Neuronal stem cell (in vitro differentiated cells): ENCODE data around the gene DEAF1.

Source experiments
- DNase-seq: peaks from one replicate; pipeline ENCODE4 v3.0.0-alpha.2; 2013; ENCODE audit warnings: low spot score
- H2AFZ ChIP-seq: one replicate; pipeline ENCODE4 v1.6.1; 2013; ENCODE audit warnings: mild to moderate bottlenecking, low read length, inconsistent platforms
- H2AK5ac ChIP-seq: 2 replicates; pipeline ENCODE4 v1.6.1; 2013; ENCODE audit warnings: low read depth, mild to moderate bottlenecking, inconsistent platforms, low read length, moderate library complexity, mixed read lengths
- H2BK120ac ChIP-seq: 2 replicates; pipeline ENCODE4 v1.6.1; 2013; ENCODE audit warnings: low read depth, mild to moderate bottlenecking, inconsistent platforms, low read length, moderate library complexity, mixed read lengths
- H2BK12ac ChIP-seq: one replicate; pipeline ENCODE4 v1.6.1; 2013; ENCODE audit warnings: low read length, inconsistent platforms
- H2BK15ac ChIP-seq: 2 replicates; pipeline ENCODE4 v1.6.1; 2013; ENCODE audit warnings: mild to moderate bottlenecking, low read length, inconsistent platforms, mixed read lengths
- H2BK5ac ChIP-seq: one replicate; pipeline ENCODE4 v1.6.1; 2013; ENCODE audit warnings: inconsistent platforms, mild to moderate bottlenecking, low read length, moderate library complexity
- H3K14ac ChIP-seq: one replicate; pipeline ENCODE4 v1.6.1; 2013; ENCODE audit warnings: low read length, inconsistent platforms
- H3K18ac ChIP-seq: 2 replicates; pipeline ENCODE4 v1.6.1; 2013; ENCODE audit warnings: low read length, inconsistent platforms
- H3K23ac ChIP-seq: 2 replicates; pipeline ENCODE4 v1.6.1; 2013; ENCODE audit warnings: low read depth, mild to moderate bottlenecking, mixed read lengths, low read length, inconsistent platforms; ENCODE audit not compliant: poor library complexity
- H3K27ac ChIP-seq: replicated peaks from 3 replicates; pipeline ENCODE4 v1.5.1; 2013; ENCODE audit warnings: low read length, inconsistent platforms
- H3K27me3 ChIP-seq, 3 experiments: 2 replicates each; pipeline ENCODE4 v1.6.1; 2013; ENCODE audit warnings: low read length in 3 of 3, mild to moderate bottlenecking in 2 of 3, inconsistent platforms in 1 of 3, low read depth in 1 of 3, mixed read lengths in 1 of 3, moderate library complexity in 1 of 3; ENCODE audit not compliant: control insufficient read depth in 3 of 3, insufficient read depth in 3 of 3
- H3K36me3 ChIP-seq, 2 donors: replicated peaks in 1 of 2; 2 replicates each; pipeline ENCODE4 v1.6.1; 2013; ENCODE audit warnings: low read length in 2 of 2; ENCODE audit not compliant: control insufficient read depth in 2 of 2, insufficient read depth in 2 of 2
- H3K4ac ChIP-seq: 2 replicates; pipeline ENCODE4 v1.6.1; 2013; ENCODE audit warnings: inconsistent platforms, mild to moderate bottlenecking, low read length, moderate library complexity
- H3K4me1 ChIP-seq, 2 donors: 1 replicate in 1 of 2; 2 replicates in 1 of 2; pipeline ENCODE4 v1.6.1; 2013; ENCODE audit warnings: low read length in 2 of 2, low read depth in 1 of 2; ENCODE audit not compliant: control insufficient read depth in 2 of 2, insufficient read depth in 1 of 2
- H3K4me2 ChIP-seq: one replicate; pipeline ENCODE4 v1.6.1; 2013; ENCODE audit warnings: mild to moderate bottlenecking, low read length, inconsistent platforms; ENCODE audit not compliant: insufficient read depth, poor library complexity, severe bottlenecking
- H3K4me3 ChIP-seq, 2 donors: 2 replicates each; pipeline ENCODE4 v1.5.1; 2013; ENCODE audit warnings: low read length in 2 of 2, mild to moderate bottlenecking in 2 of 2, inconsistent platforms in 1 of 2, moderate library complexity in 1 of 2
- H3K79me1 ChIP-seq: one replicate; pipeline ENCODE4 v1.6.1; 2013; ENCODE audit warnings: low read depth, mild to moderate bottlenecking, inconsistent platforms, low read length, moderate library complexity
- H3K9ac ChIP-seq: one replicate; pipeline ENCODE4 v1.6.1; 2013; ENCODE audit warnings: mild to moderate bottlenecking, low read depth, low read length, inconsistent platforms; ENCODE audit not compliant: poor library complexity
- H3K9me3 ChIP-seq, 2 donors: replicated peaks in 1 of 2; 2 replicates each; pipeline versions ENCODE3 to v1.6.1; 2013; ENCODE audit warnings: low read length in 2 of 2, mild to moderate bottlenecking in 2 of 2, inconsistent platforms in 1 of 2, low read depth in 1 of 2, mixed read lengths in 1 of 2, moderate library complexity in 1 of 2; ENCODE audit not compliant: control insufficient read depth in 2 of 2, insufficient read depth in 1 of 2
- H4K8ac ChIP-seq: one replicate; pipeline ENCODE4 v1.6.1; 2013; ENCODE audit warnings: low read depth, mild to moderate bottlenecking, inconsistent platforms, low read length, moderate library complexity
- H4K91ac ChIP-seq: one replicate; pipeline ENCODE4 v1.6.1; 2013; ENCODE audit warnings: low read length, low read depth, mild to moderate bottlenecking, inconsistent platforms; ENCODE audit not compliant: poor library complexity
- WGBS, 2 donors: extraction: QIAGEN DNeasy Blood & Tissue Kit; methylation state at CpG; one replicate each; pipeline ENCODE4 v1.1.7; 2013; ENCODE audit warnings: missing lambda C conversion rate in 2 of 2, mixed read lengths in 1 of 2; ENCODE audit not compliant: insufficient read length in 2 of 2, insufficient replicate concordance in 1 of 2; ENCODE audit errors: extremely low coverage in 2 of 2; 5-methylcytosine and 5-hydroxymethylcytosine counted together

DEAF1 gene

DNA sequence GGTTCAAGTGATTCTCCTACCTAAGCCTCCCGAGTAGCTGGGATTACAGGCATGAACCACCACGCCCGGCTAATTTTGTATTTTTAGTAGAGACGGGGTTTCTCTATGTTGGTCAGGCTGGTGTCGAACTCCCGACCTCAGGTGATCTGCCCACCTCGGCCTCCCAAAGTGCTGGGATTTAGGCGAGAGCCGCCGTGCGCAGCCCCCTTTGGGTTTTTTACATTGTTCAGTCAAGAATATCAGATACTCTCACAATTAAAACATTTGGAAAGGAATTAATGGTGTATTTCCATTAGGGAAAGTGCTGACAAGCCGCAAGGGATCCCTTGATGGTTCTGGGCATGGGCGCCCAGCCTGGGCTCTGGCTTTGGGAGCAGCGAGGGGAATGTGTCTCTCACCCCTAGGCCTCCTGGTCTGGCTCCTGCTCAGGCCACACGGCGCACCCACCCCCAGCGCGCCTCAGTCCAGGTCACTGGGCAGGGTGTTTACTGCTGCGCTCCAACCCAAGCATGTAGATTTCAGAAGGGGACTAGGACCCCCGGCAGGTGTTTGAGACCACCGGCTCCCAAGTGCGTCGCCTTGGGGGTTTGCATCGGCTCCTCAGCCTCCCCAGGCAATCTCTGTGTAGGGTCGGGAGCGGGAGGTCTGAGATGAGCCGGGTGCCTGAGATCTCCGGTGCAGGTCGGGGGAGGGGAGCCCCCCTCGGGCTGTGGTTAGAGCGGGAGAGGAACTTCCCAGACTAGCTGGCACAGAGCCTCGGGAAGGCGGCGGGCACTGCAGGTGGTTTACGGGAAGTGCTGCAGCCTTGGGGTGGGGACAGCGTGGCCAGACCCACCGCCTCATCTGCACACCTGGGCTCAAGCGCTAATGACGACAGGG lies 78.5 kb downstream of the DEAF1 start:
- Histone ChIP-seq H3K79me1 (peaks cover 16% of the 10 kb centered on the region), H3K27ac (no peak overlapping the region), H3K4me2 (peak overlapping the region; percentile 81), H3K14ac (peak overlapping the region; percentile 56), H3K18ac (peak overlapping the region; percentile 48), H3K23ac (peak overlapping the region; percentile 65), H2AK5ac (peak overlapping the region; percentile 19), H4K91ac (no peak overlapping the region), H2BK12ac (no peak overlapping the region), H2AFZ (peak overlapping the region; percentile 97), H3K9ac (no peak overlapping the region), H2BK120ac (no peak overlapping the region), H2BK5ac (no peak overlapping the region), H3K4me3 (peak overlapping the region in 1 of 2 donors; percentile 74), H3K4me1 (peaks cover 3 to 7% of the 10 kb centered on the region in 2 donors), H3K9me3 (no peaks in the 10 kb centered on the region), H4K8ac (no peak overlapping the region), H2BK15ac (no peak overlapping the region), H3K4ac (no peak overlapping the region), H3K27me3 (no peaks in the 10 kb centered on the region), H3K36me3 (peaks cover 13 to 28% of the 10 kb centered on the region in 2 donors)
- no peak for DNase-seq
- no CpG with 5 or more reads among the region's 39 CpGs for WGBS, 2 donors

DNA sequence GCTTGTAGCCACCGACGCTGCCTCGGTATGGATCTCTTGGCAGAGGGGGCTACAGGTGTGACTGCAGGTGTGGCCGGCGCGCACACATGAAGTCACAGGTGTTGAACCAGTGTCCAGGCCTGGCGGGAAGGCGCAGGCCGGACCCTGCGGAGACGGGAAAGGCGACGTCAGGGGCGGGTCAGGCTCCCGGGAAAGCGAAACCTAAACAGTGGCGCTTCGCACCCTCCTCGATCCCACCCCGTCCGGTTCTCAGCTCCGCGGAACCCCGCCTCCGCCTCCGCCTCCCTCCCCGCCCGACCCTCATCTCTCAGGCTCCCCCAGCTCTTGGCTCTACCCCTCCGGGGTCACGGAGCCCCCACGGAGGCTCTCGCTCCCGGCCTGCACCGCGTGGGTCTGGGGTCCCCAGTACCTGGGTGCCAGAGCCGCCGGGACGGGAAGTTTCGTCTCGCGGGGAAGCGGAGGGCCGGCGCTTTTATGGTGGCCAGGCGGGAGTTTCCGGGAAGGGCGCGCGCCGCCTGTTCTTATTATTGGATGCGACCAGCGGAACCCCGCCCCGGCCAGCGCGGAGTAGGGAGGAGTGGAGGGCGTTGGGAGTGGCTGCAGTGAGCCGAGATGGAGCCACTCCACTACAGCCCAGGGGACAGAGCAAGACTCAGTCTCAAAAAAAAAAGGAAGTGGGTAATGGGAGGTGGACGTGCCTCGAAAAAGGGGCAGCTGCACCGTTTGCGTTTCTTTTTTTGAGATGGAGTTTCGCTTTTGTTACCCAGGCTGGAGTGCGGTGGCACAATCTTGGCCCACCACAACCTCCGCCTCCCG lies 79.3 kb downstream of the DEAF1 start, which contains the start of gene IRF7:
Gene IRF7, minus strand, starts transcription at position 447 of the 816 bp plus-strand sequence. CDS start 586 bp downstream, outside the sequence.
- peak within 1 kb of the TSS; percentile 94 for H3K18ac ChIP-seq
- peak within 1 kb of the TSS; percentile 81 for H3K4me2 ChIP-seq
- no peaks in the 10 kb centered on the region for H3K9me3 ChIP-seq
- H3K36me3 ChIP-seq = peaks cover 22 to 37% of the 10 kb centered on the region in 2 donors
- H3K14ac ChIP-seq = peak within 1 kb of the TSS; percentile 12
- peak; percentile 77 for DNase-seq
- peaks cover 3 to 7% of the 10 kb centered on the region in 2 donors for H3K4me1 ChIP-seq
- no peak within 1 kb of the TSS for H2BK120ac ChIP-seq
- peak within 1 kb of the TSS; percentile 93 for H2AK5ac ChIP-seq
- H4K91ac ChIP-seq = no peak within 1 kb of the TSS
- WGBS, 2 donors = no CpG with 5 or more reads among the region's 66 CpGs
- H3K4me3 ChIP-seq = peak within 1 kb of the TSS; percentile 74 to 86
- peak within 1 kb of the TSS; percentile 55 for H2BK15ac ChIP-seq
- no peak within 1 kb of the TSS for H4K8ac ChIP-seq
- peak within 1 kb of the TSS; percentile 97 for H2AFZ ChIP-seq
- peak within 1 kb of the TSS; percentile 58 for H3K27ac ChIP-seq
- no peak within 1 kb of the TSS for H3K4ac ChIP-seq
- peaks cover 0 to 2% (median 0%) of the 10 kb centered on the region in 3 experiments for H3K27me3 ChIP-seq
- no peak within 1 kb of the TSS for H2BK12ac ChIP-seq
- H2BK5ac ChIP-seq = peak within 1 kb of the TSS; percentile 82
- peak within 1 kb of the TSS; percentile 26 for H3K23ac ChIP-seq
- H3K9ac ChIP-seq = peak within 1 kb of the TSS; percentile 78
- peaks cover 18% of the 10 kb centered on the region for H3K79me1 ChIP-seq

- Histone ChIP-seq H3K9me3 (no peaks in the 10 kb centered on the region), H3K9ac (peak overlapping the region; percentile 78), H2AFZ (peak overlapping the region; percentile 97), H3K14ac (peak overlapping the region; percentile 12), H2BK12ac (no peak overlapping the region), H3K79me1 (peaks cover 21% of the 10 kb centered on the region), H2BK15ac (peak overlapping the region; percentile 9), H2BK5ac (peak overlapping the region; percentile 82), H2AK5ac (peak overlapping the region; percentile 93), H4K91ac (no peak overlapping the region), H3K18ac (peak overlapping the region; percentile 92), H3K4me3 (peak overlapping the region; percentile 74 to 86), H3K23ac (peak overlapping the region; percentile 26), H3K4ac (no peak overlapping the region), H3K4me1 (peaks cover 3 to 7% of the 10 kb centered on the region in 2 donors), H4K8ac (no peak overlapping the region), H3K27ac (no peak overlapping the region), H3K4me2 (peak overlapping the region; percentile 81), H3K36me3 (peaks cover 29 to 45% of the 10 kb centered on the region in 2 donors), H3K27me3 (peaks cover 0 to 2% (median 0%) of the 10 kb centered on the region in 3 experiments), H2BK120ac (no peak overlapping the region)
- WGBS, 2 donors = no CpG with 5 or more reads among the region's 68 CpGs
- no peak for DNase-seq
Observed at GRCh38 chr11:614623-615503, 80.2 kb downstream of the DEAF1 start.
